Sigmoid colon (tissue), 4 donors: ENCODE measurements around the gene ARID5B.

ENCODE experiments used
- EP300 ChIP-seq, 4 donors: sonication (generic); formaldehyde crosslinking; IDR thresholded peaks; one replicate each; pipeline ENCODE4 v1.6.1; 2017; ENCODE audit warnings: antibody characterized with exemption in 4 of 4
- POLR2A ChIP-seq, 2 donors: fragments of 450-650 bp; IDR thresholded peaks; one replicate each; pipeline ENCODE4 v1.6.1; 2016; ENCODE audit warnings: antibody characterized with exemption in 2 of 2, mild to moderate bottlenecking in 2 of 2, moderate library complexity in 2 of 2
- POLR2AphosphoS5 ChIP-seq, 4 donors: sonication (generic); formaldehyde crosslinking; IDR thresholded peaks; one replicate each; pipeline ENCODE4 v1.6.1; 2017; ENCODE audit warnings: antibody characterized with exemption in 4 of 4
- TF ChIP-seq, protein P1 (sequence below), 4 experiments: fragments of 450-650 bp in 3 of 4; fragments of 200-600 bp in 1 of 4; IDR thresholded peaks; one replicate each; pipeline ENCODE4 v1.5.1; 2016 to 2019; ENCODE audit warnings: antibody characterized with exemption in 4 of 4, mild to moderate bottlenecking in 3 of 4, moderate library complexity in 2 of 4

DNA sequence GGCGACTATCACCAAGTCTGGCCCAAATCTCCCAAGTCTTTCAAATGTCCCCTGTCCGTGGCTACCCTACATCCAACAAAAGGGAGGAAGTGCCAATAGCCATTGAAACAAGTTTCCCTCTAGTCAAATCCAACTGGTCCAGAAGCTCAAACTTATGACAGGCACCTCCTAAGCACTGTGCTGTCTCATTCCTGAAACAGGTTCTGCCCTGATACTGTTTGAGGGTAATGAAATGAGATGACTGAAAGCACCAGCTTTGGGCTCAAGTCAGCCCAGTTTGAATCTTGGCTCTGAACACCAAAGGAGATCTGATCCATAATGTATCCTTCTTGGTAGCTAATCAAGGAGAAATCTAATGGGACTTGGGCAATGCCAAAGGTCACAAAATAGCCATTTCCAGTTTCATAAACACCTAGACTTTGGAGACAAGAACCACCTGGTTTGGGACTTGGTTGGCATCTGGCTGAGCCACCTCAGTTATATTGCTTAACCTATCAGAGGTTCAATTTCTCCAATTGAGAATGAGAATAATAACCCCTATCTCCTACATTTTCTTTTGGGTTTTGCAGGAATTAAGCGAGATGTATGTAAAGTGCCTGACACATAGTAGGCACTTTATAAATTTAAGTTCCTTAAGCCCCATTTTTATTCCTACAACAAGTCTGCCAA is 34.7 kb upstream of the ARID5B start:
- TF ChIP-seq, protein P1, sequence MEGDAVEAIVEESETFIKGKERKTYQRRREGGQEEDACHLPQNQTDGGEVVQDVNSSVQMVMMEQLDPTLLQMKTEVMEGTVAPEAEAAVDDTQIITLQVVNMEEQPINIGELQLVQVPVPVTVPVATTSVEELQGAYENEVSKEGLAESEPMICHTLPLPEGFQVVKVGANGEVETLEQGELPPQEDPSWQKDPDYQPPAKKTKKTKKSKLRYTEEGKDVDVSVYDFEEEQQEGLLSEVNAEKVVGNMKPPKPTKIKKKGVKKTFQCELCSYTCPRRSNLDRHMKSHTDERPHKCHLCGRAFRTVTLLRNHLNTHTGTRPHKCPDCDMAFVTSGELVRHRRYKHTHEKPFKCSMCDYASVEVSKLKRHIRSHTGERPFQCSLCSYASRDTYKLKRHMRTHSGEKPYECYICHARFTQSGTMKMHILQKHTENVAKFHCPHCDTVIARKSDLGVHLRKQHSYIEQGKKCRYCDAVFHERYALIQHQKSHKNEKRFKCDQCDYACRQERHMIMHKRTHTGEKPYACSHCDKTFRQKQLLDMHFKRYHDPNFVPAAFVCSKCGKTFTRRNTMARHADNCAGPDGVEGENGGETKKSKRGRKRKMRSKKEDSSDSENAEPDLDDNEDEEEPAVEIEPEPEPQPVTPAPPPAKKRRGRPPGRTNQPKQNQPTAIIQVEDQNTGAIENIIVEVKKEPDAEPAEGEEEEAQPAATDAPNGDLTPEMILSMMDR (IDR thresholded peaks at IDR 0.05) = no peak
- no peak for TF ChIP-seq POLR2AphosphoS5 (IDR thresholded peaks at IDR 0.05)
- no peak for TF ChIP-seq EP300 (IDR thresholded peaks at IDR 0.05)
- no peak for TF ChIP-seq POLR2A (IDR thresholded peaks at IDR 0.05)
